Tibial artery (tissue), 4 donors: ENCODE measurements around the gene CUZD1.

ENCODE experiments used
- DNase-seq, 2 donors: peaks; one replicate each; pipeline ENCODE4 v3.0.0-alpha.2; 2019
- H3K27ac ChIP-seq, 2 donors: fragments of 200-600 bp; sonication (generic) in 1 of 2; 1 replicate in 1 of 2; 2 replicates in 1 of 2; pipeline ENCODE4 v1.5.1; 2018 to 2019; ENCODE audit warnings: mild to moderate bottlenecking in 1 of 2
- H3K27me3 ChIP-seq, 2 donors: fragments of 200-600 bp; sonication (generic) in 1 of 2; one replicate each; pipeline versions ENCODE4 v1.5.1 to v1.6.0; 2016 to 2019
- H3K36me3 ChIP-seq, 3 donors: fragments of 200-600 bp; sonication (generic) in 2 of 3; one replicate each; pipeline ENCODE4 v1.5.1; 2016 to 2019; ENCODE audit warnings: mild to moderate bottlenecking in 2 of 3
- H3K4me1 ChIP-seq, 4 donors: fragments of 200-600 bp; sonication (generic) in 2 of 4; 1 replicate in 3 of 4; 2 replicates in 1 of 4; pipeline ENCODE4 v1.5.1; 2016 to 2019
- H3K4me3 ChIP-seq, 2 donors: fragments of 200-600 bp; sonication (generic) in 1 of 2; 1 replicate in 1 of 2; 2 replicates in 1 of 2; pipeline ENCODE4 v1.5.1; 2018 to 2019; ENCODE audit warnings: mild to moderate bottlenecking in 2 of 2
- H3K9me3 ChIP-seq, 3 donors: fragments of 200-600 bp; sonication (generic) in 1 of 3; one replicate each; pipeline ENCODE4 v1.5.1; 2016 to 2019
- intact Hi-C: fragments of 100-400 bp; cut with DNase I; formaldehyde crosslinking; loops from one replicate; pipeline ENCODE4 v1.15.0; 2023; ENCODE audit warnings: low total_unique reads
- TF ChIP-seq, protein P1 (sequence below), 2 experiments: fragments of 200-600 bp in 1 of 2; fragments of 450-650 bp in 1 of 2; IDR thresholded peaks; one replicate each; pipeline ENCODE4 v1.5.1; 2017 to 2019; ENCODE audit warnings: antibody characterized with exemption in 2 of 2, mild to moderate bottlenecking in 1 of 2, moderate library complexity in 1 of 2

CUZD1 gene

GRCh38 chr10:122841569-122841968 is 4.1 kb downstream of the CUZD1 start:
- Histone ChIP-seq H3K4me1 (no peaks in the 10 kb centered on the region), H3K4me3 (no peak overlapping the region), H3K36me3 (peaks cover 0 to 8% (median 6%) of the 10 kb centered on the region in 3 donors), H3K27ac (no peak overlapping the region), H3K27me3 (no peaks in the 10 kb centered on the region), H3K9me3 (no peaks in the 10 kb centered on the region)
- TF ChIP-seq, protein P1, sequence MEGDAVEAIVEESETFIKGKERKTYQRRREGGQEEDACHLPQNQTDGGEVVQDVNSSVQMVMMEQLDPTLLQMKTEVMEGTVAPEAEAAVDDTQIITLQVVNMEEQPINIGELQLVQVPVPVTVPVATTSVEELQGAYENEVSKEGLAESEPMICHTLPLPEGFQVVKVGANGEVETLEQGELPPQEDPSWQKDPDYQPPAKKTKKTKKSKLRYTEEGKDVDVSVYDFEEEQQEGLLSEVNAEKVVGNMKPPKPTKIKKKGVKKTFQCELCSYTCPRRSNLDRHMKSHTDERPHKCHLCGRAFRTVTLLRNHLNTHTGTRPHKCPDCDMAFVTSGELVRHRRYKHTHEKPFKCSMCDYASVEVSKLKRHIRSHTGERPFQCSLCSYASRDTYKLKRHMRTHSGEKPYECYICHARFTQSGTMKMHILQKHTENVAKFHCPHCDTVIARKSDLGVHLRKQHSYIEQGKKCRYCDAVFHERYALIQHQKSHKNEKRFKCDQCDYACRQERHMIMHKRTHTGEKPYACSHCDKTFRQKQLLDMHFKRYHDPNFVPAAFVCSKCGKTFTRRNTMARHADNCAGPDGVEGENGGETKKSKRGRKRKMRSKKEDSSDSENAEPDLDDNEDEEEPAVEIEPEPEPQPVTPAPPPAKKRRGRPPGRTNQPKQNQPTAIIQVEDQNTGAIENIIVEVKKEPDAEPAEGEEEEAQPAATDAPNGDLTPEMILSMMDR (IDR thresholded peaks at IDR 0.05): no peak
- intact Hi-C loops: no loop called here
- no peak for DNase-seq

- Histone ChIP-seq H3K27ac (no peak overlapping the region), H3K9me3 (no peaks in the 10 kb centered on the region), H3K27me3 (no peaks in the 10 kb centered on the region), H3K4me1 (no peaks in the 10 kb centered on the region), H3K4me3 (no peak overlapping the region), H3K36me3 (peaks cover 0 to 8% (median 0%) of the 10 kb centered on the region in 3 donors)
- no peak for DNase-seq
- intact Hi-C loops: no loop called here
- TF ChIP-seq, protein P1 (IDR thresholded peaks at IDR 0.05): no peak
These were observed 6.2 kb downstream of the CUZD1 start for GRCh38 chr10:122839505-122839904.

- Histone ChIP-seq H3K4me1 (no peaks in the 10 kb centered on the region), H3K4me3 (no peak overlapping the region), H3K36me3 (peaks cover 0 to 8% (median 5%) of the 10 kb centered on the region in 3 donors), H3K27me3 (no peaks in the 10 kb centered on the region), H3K9me3 (no peaks in the 10 kb centered on the region), H3K27ac (no peak overlapping the region)
- TF ChIP-seq, protein P1 (IDR thresholded peaks at IDR 0.05): no peak
- intact Hi-C loops: no loop called here
- DNase-seq: no peak
These were observed 6.8 kb downstream of the CUZD1 start for GRCh38 chr10:122838880-122839279.

DNA sequence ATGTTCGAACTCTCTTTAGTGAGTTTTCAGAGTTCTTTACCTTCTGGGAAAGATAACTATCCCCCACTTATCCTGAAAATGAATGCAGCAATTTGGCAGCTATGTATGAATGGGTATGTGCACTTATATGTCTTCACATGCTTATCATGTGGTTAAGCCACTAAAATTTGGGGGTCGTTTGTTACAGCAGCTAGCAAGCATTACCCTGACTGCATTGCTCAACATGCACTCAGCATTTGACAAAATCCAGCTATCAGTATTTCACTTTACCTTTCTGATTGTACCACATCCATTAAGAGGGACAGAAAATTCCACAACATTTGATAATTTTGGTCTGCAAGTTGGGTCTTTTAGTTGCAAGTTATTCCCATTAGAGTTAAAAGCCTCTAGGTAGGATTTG is 9.7 kb downstream of the CUZD1 start:
- intact Hi-C loops: no loop called here
- Histone ChIP-seq H3K27me3 (no peaks in the 10 kb centered on the region), H3K27ac (no peak overlapping the region), H3K4me3 (no peak overlapping the region), H3K9me3 (no peaks in the 10 kb centered on the region), H3K4me1 (no peaks in the 10 kb centered on the region), H3K36me3 (peaks cover 0 to 13% (median 10%) of the 10 kb centered on the region in 3 donors)
- DNase-seq: no peak
- TF ChIP-seq, protein P1 (IDR thresholded peaks at IDR 0.05): no peak

- no peaks in the 10 kb centered on the region for H3K27me3 ChIP-seq
- no peak for DNase-seq
- H3K36me3 ChIP-seq: peaks cover 0 to 10% (median 5%) of the 10 kb centered on the region in 3 donors
- no peaks in the 10 kb centered on the region for H3K9me3 ChIP-seq
- H3K27ac ChIP-seq: no peak overlapping the region
- TF ChIP-seq, protein P1 (IDR thresholded peaks at IDR 0.05): no peak
- H3K4me3 ChIP-seq: no peak overlapping the region
- intact Hi-C loops: no loop called here
- no peaks in the 10 kb centered on the region for H3K4me1 ChIP-seq
These were observed 14.7 kb downstream of the CUZD1 start for GRCh38 chr10:122830965-122831353.
